ENCODE data around the gene CDH24.

GRCh38 chr14:23068789-23069412, 11.6 kb upstream of the CDH24 start:
- TF ChIP-seq CTCF (IDR thresholded peaks at IDR 0.05) (peak; percentile 99), SREBF2 (IDR thresholded peaks at IDR 0.05) (no peak), POLR2A (IDR thresholded peaks at IDR 0.05; ENCODE audit: low read length) (no peak), RCOR1 (IDR thresholded peaks at IDR 0.05; ENCODE audit: low read depth, low read length) (no peak), RAD21 (conservative IDR thresholded peaks at IDR 0.05 in 1 of 2, IDR thresholded peaks at IDR 0.05 in 1 of 2) (peak; percentile 79), MAFK (IDR thresholded peaks at IDR 0.05; ENCODE audit: partially characterized antibody) (no peak), CEBPB (IDR thresholded peaks at IDR 0.05) (no peak)

Measured in A549 (cell line).